ENCODE results near the gene LRP1.

The LRP1 gene

GRCh38 chr12:57205931-57206330, 77.6 kb downstream of the LRP1 start:
- DNase-seq (ENCODE audit: low spot score): no peak
- in situ Hi-C loops (cut with MboI; ENCODE audit: low pct_unique_long_range_greater_than_20kb, low sequenced_read_pairs, unreplicated experiment): no loop called here
- no peak for TF ChIP-seq CTCF (IDR thresholded peaks at IDR 0.05; ENCODE audit: extremely low read depth, insufficient read depth, missing control alignments)

- TF ChIP-seq CTCF (IDR thresholded peaks at IDR 0.05; ENCODE audit: extremely low read depth, insufficient read depth, missing control alignments): no peak
- in situ Hi-C loops (cut with MboI; ENCODE audit: low pct_unique_long_range_greater_than_20kb, low sequenced_read_pairs, unreplicated experiment): no loop called here
- DNase-seq (ENCODE audit: low spot score): no peak
These were observed 79.7 kb downstream of the LRP1 start for GRCh38 chr12:57207731-57208630.

GRCh38 chr12:57208631-57209282, 80.5 kb downstream of the LRP1 start:
- DNase-seq (ENCODE audit: low spot score): no peak
- in situ Hi-C loops (cut with MboI; ENCODE audit: low pct_unique_long_range_greater_than_20kb, low sequenced_read_pairs, unreplicated experiment): no loop called here
- TF ChIP-seq CTCF (IDR thresholded peaks at IDR 0.05; ENCODE audit: extremely low read depth, insufficient read depth, missing control alignments): no peak

GRCh38 chr12:57209916-57210315, 81.6 kb downstream of the LRP1 start:
- no peak for TF ChIP-seq CTCF (IDR thresholded peaks at IDR 0.05; ENCODE audit: extremely low read depth, insufficient read depth, missing control alignments)
- in situ Hi-C loops (cut with MboI; ENCODE audit: low pct_unique_long_range_greater_than_20kb, low sequenced_read_pairs, unreplicated experiment): no loop called here
- no peak for DNase-seq (ENCODE audit: low spot score)

GRCh38 chr12:57210461-57210860, 82.2 kb downstream of the LRP1 start:
- no peak for DNase-seq (ENCODE audit: low spot score)
- TF ChIP-seq CTCF (IDR thresholded peaks at IDR 0.05; ENCODE audit: extremely low read depth, insufficient read depth, missing control alignments): no peak
- in situ Hi-C loops (cut with MboI; ENCODE audit: low pct_unique_long_range_greater_than_20kb, low sequenced_read_pairs, unreplicated experiment): no loop called here

GRCh38 chr12:57210926-57211692, 82.8 kb downstream of the LRP1 start:
- in situ Hi-C loops (cut with MboI; ENCODE audit: low pct_unique_long_range_greater_than_20kb, low sequenced_read_pairs, unreplicated experiment): no loop called here
- no peak for DNase-seq (ENCODE audit: low spot score)
- no peak for TF ChIP-seq CTCF (IDR thresholded peaks at IDR 0.05; ENCODE audit: extremely low read depth, insufficient read depth, missing control alignments)

Measured in GM13977 (cell line).